Activated T-cell treated with anti-CD3 and anti-CD28 coated beads for 4 hours (primary cell): Measurements from ENCODE around the gene PRDM16.

ENCODE experiments used
- DNase-seq: peaks from one replicate; pipeline ENCODE4 v3.0.0-alpha.2; 2020

Gene PRDM16

GRCh38 chr1:3128431-3129132, 59.6 kb downstream of the PRDM16 start:
- DNase-seq = no peak

- no peak for DNase-seq
These were observed 60.1 kb downstream of the PRDM16 start for GRCh38 chr1:3129133-3129490.

- no peak for DNase-seq
These were observed 61.3 kb downstream of the PRDM16 start for GRCh38 chr1:3130268-3130667.

- no peak for DNase-seq
These were observed 63.7 kb downstream of the PRDM16 start for GRCh38 chr1:3132660-3133059.

GRCh38 chr1:3133686-3134085, 64.7 kb downstream of the PRDM16 start:
- no peak for DNase-seq

GRCh38 chr1:3134381-3135072, 65.5 kb downstream of the PRDM16 start:
- DNase-seq = no peak

GRCh38 chr1:3135073-3135702, 66.2 kb downstream of the PRDM16 start:
- no peak for DNase-seq

- DNase-seq = no peak
These were observed 66.9 kb downstream of the PRDM16 start for GRCh38 chr1:3135744-3136455.

- DNase-seq = no peak
These were observed 67.5 kb downstream of the PRDM16 start for GRCh38 chr1:3136532-3136931.

GRCh38 chr1:3137111-3138100, 68.4 kb downstream of the PRDM16 start:
- DNase-seq = no peak

GRCh38 chr1:3138623-3139151, 69.7 kb downstream of the PRDM16 start:
- no peak for DNase-seq

GRCh38 chr1:3139451-3139852, 70.4 kb downstream of the PRDM16 start:
- no peak for DNase-seq

GRCh38 chr1:3139871-3140361, 70.9 kb downstream of the PRDM16 start:
- DNase-seq = no peak

- no peak for DNase-seq
These were observed 71.4 kb downstream of the PRDM16 start for GRCh38 chr1:3140437-3140836.

GRCh38 chr1:3141129-3141528, 72.1 kb downstream of the PRDM16 start:
- no peak for DNase-seq

GRCh38 chr1:3141836-3142235, 72.8 kb downstream of the PRDM16 start:
- DNase-seq = no peak

GRCh38 chr1:3142236-3142635, 73.2 kb downstream of the PRDM16 start:
- DNase-seq = no peak

GRCh38 chr1:3142751-3143150, 73.7 kb downstream of the PRDM16 start:
- no peak for DNase-seq

- no peak for DNase-seq
These were observed 76.7 kb downstream of the PRDM16 start for GRCh38 chr1:3145532-3146325.

- DNase-seq = no peak
These were observed 77.5 kb downstream of the PRDM16 start for GRCh38 chr1:3146458-3146857.

GRCh38 chr1:3146907-3147306, 77.9 kb downstream of the PRDM16 start:
- no peak for DNase-seq
